GM15510 (cell line): Measurements from ENCODE around the gene GMEB2.
A peak's percentile ranks its signal among the peaks of the same experiment; 100 is the strongest.

Source experiments
- POLR2A ChIP-seq: IDR thresholded peaks from 3 replicates; pipeline ENCODE4 v1.6.1; 2011; ENCODE audit warnings: borderline replicate concordance; ENCODE audit not compliant: insufficient read length; ENCODE audit errors: extremely low read depth

The GMEB2 gene

GRCh38 chr20:63625771-63626423, 1.0 kb downstream of the GMEB2 start:
- peak; percentile 55 for TF ChIP-seq POLR2A

DNA sequence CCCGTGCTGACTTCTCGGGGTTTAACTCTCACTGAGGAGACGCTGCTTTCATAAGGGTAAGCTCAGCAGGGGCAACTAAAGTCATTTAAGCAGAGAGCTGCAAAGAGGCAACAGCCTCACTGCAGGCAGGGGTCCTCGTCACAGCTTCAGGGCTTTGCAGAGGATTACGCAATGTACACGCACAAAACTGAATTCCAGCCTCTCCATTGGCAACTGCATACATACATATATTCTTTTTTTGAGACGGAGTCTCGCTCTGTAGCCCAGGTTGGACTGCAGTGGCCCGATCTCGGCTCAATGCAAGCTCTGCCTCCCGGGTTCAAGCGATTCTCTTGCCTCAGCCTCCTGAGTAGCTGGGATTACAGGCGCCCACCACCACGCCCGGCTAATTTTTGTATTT, 2.4 kb downstream of the GMEB2 start:
- TF ChIP-seq POLR2A: no peak

- TF ChIP-seq POLR2A: no peak
These were observed 4.2 kb downstream of the GMEB2 start for GRCh38 chr20:63622732-63623131.

DNA sequence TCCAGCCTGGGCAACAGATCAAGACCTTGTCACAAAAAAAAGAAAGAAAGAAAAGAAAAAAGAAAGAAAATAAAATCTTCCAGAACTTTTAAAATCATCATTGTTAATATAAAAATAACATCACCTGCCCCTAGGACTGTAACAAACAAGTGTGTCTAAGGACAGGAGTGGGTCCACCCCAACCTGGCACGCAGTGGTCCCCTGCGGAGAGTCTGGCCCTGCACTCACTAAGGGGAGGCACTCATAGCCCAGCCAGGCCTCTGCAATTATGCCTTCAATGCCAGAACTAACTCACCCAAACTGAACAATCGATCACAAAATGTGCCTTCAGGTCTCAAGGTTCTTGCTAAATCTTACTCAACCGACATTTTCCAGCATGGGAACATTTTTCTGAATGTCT, 4.8 kb downstream of the GMEB2 start:
- TF ChIP-seq POLR2A: no peak

DNA sequence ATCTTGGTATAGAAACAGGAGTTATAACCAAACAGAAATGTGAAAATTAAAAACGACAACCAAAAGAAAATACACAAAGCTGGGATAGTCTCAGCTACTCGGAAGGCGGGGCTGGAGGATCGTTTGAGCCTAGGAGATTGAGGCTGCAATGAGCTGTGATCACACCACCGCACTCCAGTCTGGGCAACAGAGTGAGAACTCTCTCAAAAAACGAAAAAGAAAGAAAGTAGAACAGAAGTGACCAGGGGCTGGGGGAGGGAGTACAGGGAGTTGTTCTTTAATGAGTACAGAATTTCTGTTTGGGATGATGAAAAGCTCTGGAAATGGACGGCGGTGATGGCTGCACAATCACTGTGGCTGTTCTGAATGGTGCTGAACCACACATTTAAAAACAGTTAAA, 5.9 kb downstream of the GMEB2 start:
- no peak for TF ChIP-seq POLR2A

- no peak for TF ChIP-seq POLR2A
These were observed 7.4 kb downstream of the GMEB2 start for GRCh38 chr20:63619505-63619904.

GRCh38 chr20:63619086-63619485, 7.8 kb downstream of the GMEB2 start:
- TF ChIP-seq POLR2A: no peak

DNA sequence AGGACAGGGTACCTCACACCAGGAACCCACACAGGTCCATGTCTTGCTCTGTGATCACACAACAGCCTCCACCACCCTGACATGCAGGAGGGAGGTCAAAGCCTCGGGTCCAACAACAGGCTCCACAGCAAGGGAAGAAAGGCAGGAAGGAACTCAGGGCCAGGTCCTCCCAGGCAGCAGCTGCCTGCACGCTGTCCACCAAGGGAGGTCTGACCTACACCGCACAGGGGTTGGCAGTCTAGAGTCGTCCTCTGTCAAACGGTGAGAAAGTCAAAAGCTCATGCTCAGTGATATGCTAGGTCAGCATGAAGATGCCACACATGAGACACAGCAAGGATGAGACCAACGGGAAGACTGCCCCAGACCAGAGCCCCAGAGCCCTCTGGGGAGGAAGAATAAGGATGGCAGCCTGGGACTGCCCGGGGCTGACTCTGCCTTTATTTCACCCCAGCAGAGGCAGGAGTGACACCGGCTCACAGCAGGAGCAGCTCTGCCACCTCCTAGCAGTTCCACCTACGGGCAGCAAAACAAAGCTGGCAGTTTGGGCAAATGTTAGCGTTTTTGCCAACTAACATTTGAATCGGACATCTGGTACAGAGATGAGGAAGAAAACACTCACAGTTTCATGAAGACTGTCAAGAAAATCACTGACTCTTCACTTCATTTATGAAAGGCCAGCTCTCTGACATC, 8.5 kb downstream of the GMEB2 start:
- no peak for TF ChIP-seq POLR2A

DNA sequence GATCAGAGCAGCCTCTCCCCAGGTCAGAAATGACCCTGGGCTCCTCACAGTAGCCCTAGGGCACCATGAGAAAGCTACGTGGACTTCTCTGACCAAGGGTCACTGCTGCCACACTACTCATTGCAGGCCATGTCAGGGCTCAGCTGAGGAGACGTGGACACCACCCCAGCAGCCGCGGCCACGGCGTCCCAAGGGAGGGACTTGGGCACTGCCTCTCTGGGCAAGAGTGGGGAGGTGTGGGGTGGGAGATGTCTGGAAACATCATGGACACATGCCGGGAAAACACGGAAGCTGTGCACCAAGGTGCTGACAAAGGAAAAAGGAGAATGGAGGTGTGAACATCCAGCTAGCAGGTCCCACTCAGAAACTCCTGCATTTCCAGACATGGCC, 9.0 kb downstream of the GMEB2 start:
- no peak for TF ChIP-seq POLR2A

GRCh38 chr20:63617092-63617875, 9.6 kb downstream of the GMEB2 start:
- no peak for TF ChIP-seq POLR2A

DNA sequence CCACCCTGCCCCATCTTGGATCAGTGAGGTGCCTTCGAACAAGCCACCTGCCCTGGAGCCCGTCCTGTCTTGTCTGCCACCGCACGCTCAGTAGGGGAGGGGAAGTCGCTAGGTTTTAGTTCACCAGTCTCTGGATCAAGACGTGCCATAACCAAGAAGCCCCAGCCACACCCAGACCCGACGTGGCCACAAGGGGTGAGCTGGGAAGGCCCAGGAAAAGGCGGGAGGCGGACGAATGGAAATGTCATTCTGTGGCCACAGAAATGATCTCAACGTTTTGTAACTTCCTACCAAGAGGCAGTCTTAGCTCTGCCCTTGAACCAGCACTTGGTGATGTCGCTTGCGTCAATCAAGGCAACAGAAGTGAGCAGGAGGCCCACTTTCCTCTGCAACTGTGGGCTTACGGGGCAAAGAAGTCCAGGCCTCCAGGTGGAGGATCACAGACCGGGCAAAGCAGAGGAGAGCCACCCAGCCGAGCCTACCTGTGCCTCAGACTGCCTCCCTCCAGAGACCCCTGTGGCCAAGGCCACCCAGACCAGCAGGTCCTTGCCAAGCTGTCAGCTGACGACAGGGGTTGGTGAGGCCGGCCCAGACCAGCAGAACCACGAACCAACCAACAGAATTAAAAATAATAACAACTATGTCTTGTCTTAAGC, 14.5 kb downstream of the GMEB2 start:
- no peak for TF ChIP-seq POLR2A

DNA sequence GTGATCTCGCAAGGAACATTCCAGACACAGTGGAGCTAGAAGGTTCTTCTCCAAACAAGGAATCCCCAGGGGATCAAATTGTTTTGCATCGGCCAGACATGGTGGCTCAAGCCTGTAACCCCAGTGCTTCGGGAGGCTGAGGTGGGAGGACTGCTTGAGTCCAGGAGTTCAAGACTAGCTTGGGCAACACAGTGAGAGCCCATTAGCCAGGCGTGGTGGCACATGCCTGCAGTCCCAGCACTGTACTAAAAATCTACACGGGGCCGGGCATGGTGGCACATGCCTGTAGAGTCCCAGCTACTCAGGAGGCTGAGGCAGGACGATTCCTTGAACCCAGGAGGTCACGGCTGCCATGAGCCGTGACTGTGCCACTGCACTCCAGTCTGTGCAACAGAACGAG, 15.3 kb downstream of the GMEB2 start:
- TF ChIP-seq POLR2A: no peak

- TF ChIP-seq POLR2A: no peak
These were observed 16.1 kb downstream of the GMEB2 start for GRCh38 chr20:63610581-63611435.

GRCh38 chr20:63606686-63607085, 20.2 kb downstream of the GMEB2 start:
- TF ChIP-seq POLR2A: no peak
